Neural progenitor cell (in vitro differentiated cells): Measurements from ENCODE around the gene MYOM3. TPM values are rescaled to one million over a fixed set of nuclear protein-coding genes. Genes with fewer than 3 reads are reported as not detected.

Experiments used
- DNase-seq: peaks from one replicate; pipeline ENCODE4 v3.0.0-alpha.2; 2016; ENCODE audit warnings: low spot score
- H2AFZ ChIP-seq: fragments of 200-600 bp; sonication (generic); replicated peaks from 2 replicates; pipeline ENCODE4 v1.6.1; 2016; ENCODE audit warnings: antibody characterized with exemption
- H3F3A ChIP-seq: fragments of 200-600 bp; sonication (generic); 2 replicates; pipeline ENCODE4 v1.6.1; 2016; ENCODE audit warnings: antibody characterized with exemption, low read depth
- H3K27ac ChIP-seq: fragments of 200-600 bp; sonication (generic); 2 replicates; pipeline ENCODE4 v1.5.1; 2016; ENCODE audit warnings: mild to moderate bottlenecking
- H3K27me3 ChIP-seq: fragments of 200-600 bp; sonication (generic); 2 replicates; pipeline ENCODE4 v1.6.1; 2016; ENCODE audit warnings: mild to moderate bottlenecking, moderate library complexity
- H3K36me3 ChIP-seq: fragments of 200-600 bp; sonication (generic); 2 replicates; pipeline ENCODE4 v1.5.1; 2016
- H3K4me1 ChIP-seq: fragments of 200-600 bp; sonication (generic); 2 replicates; pipeline ENCODE4 v1.6.1; 2016; ENCODE audit warnings: mixed run types
- H3K4me2 ChIP-seq: fragments of 200-600 bp; sonication (generic); 2 replicates; pipeline ENCODE4 v1.6.1; 2016
- H3K4me3 ChIP-seq: fragments of 200-600 bp; sonication (generic); 2 replicates; pipeline ENCODE4 v1.5.1; 2016
- H3K79me2 ChIP-seq: fragments of 200-600 bp; sonication (generic); 2 replicates; pipeline ENCODE4 v1.6.1; 2016; ENCODE audit warnings: low read depth
- H3K9ac ChIP-seq: fragments of 200-600 bp; sonication (generic); 2 replicates; pipeline ENCODE4 v1.6.1; 2016
- H3K9me3 ChIP-seq: fragments of 200-600 bp; sonication (generic); 2 replicates; pipeline ENCODE4 v1.5.1; 2016; ENCODE audit warnings: low read depth
- H4K20me1 ChIP-seq: fragments of 200-600 bp; sonication (generic); 2 replicates; pipeline ENCODE4 v1.6.1; 2016; ENCODE audit warnings: low read depth
- H3K27ac Mint-ChIP-seq: 3 replicates; pipeline ENCODE4 v1.8.0; 2021; ENCODE audit warnings: mixed read lengths
- H3K27me3 Mint-ChIP-seq: 2 replicates; pipeline ENCODE4 v1.8.0; 2022; ENCODE audit warnings: low read depth, mild to moderate bottlenecking, inconsistent platforms, moderate library complexity, mixed read lengths; ENCODE audit not compliant: insufficient read depth
- H3K36me3 Mint-ChIP-seq: 3 replicates; pipeline ENCODE4 v1.8.0; 2021; ENCODE audit warnings: mixed read lengths
- H3K4me1 Mint-ChIP-seq: 3 replicates; pipeline ENCODE4 v1.8.0; 2021; ENCODE audit warnings: mixed read lengths
- H3K4me3 Mint-ChIP-seq: 3 replicates; pipeline ENCODE4 v1.8.0; 2021; ENCODE audit warnings: mild to moderate bottlenecking, moderate library complexity, mixed read lengths
- H3K9me3 Mint-ChIP-seq: 3 replicates; pipeline ENCODE4 v1.8.0; 2020; ENCODE audit warnings: mixed read lengths
- CTCF ChIP-seq: fragments of 200-600 bp; sonication (generic); IDR thresholded peaks from 2 replicates; pipeline ENCODE4 v1.5.1; 2017; ENCODE audit warnings: antibody characterized with exemption, mild to moderate bottlenecking
- EZH2 ChIP-seq: fragments of 200-600 bp; sonication (generic); IDR thresholded peaks from 2 replicates; pipeline ENCODE4 v1.6.1; 2017; ENCODE audit warnings: antibody characterized with exemption, mild to moderate bottlenecking, moderate library complexity
- EZH2phosphoT487 ChIP-seq: fragments of 200-600 bp; sonication (generic); IDR thresholded peaks from 2 replicates; pipeline ENCODE4 v1.6.1; 2017; ENCODE audit warnings: antibody characterized with exemption
- total RNA-seq: library from RNA; depleted of rRNA; stranded (reverse); fragments of >200 nt; gene quantifications from 2 replicates; pipeline ENCODE4 v1.2.3, GENCODE V29; 2015; ENCODE audit warnings: low replicate concordance

Gene MYOM3
- total RNA-seq, 1 donor from 2014 or later = not detected

- H3K9me3 ChIP-seq = no peaks in the 10 kb centered on the region
- TF ChIP-seq CTCF (no peak), EZH2 (no peak), EZH2phosphoT487 (no peak)
- H3K4me2 ChIP-seq = no peak overlapping the region
- H3K9ac ChIP-seq = no peak overlapping the region
- Mint-ChIP-seq H3K36me3 (no peaks in the 10 kb centered on the region), H3K27me3 (peaks cover 7% of the 10 kb centered on the region), H3K4me3 (no peak overlapping the region), H3K4me1 (peaks cover 14% of the 10 kb centered on the region), H3K9me3 (peaks cover 2% of the 10 kb centered on the region), H3K27ac (no peak overlapping the region)
- no peaks in the 10 kb centered on the region for H3K27me3 ChIP-seq
- H3K79me2 ChIP-seq = no peaks in the 10 kb centered on the region
- H2AFZ ChIP-seq = no peak overlapping the region
- H3K36me3 ChIP-seq = no peaks in the 10 kb centered on the region
- H3K4me1 ChIP-seq = no peaks in the 10 kb centered on the region
- H3K27ac ChIP-seq = no peak overlapping the region
- DNase-seq = no peak
- H3F3A ChIP-seq = no peaks in the 10 kb centered on the region
- no peak overlapping the region for H3K4me3 ChIP-seq
- no peaks in the 10 kb centered on the region for H4K20me1 ChIP-seq
Observed at GRCh38 chr1:24133819-24134218, 21.9 kb upstream of the MYOM3 start.

GRCh38 chr1:24130385-24130784, 18.4 kb upstream of the MYOM3 start:
- H3K79me2 ChIP-seq = no peaks in the 10 kb centered on the region
- no peak for DNase-seq
- H3K4me2 ChIP-seq = no peak overlapping the region
- Mint-ChIP-seq H3K4me1 (no peaks in the 10 kb centered on the region), H3K4me3 (no peak overlapping the region), H3K27me3 (peaks cover 4% of the 10 kb centered on the region), H3K9me3 (peaks cover 2% of the 10 kb centered on the region), H3K36me3 (no peaks in the 10 kb centered on the region), H3K27ac (no peak overlapping the region)
- no peaks in the 10 kb centered on the region for H3K4me1 ChIP-seq
- H3F3A ChIP-seq = no peaks in the 10 kb centered on the region
- H2AFZ ChIP-seq = no peak overlapping the region
- H3K9ac ChIP-seq = no peak overlapping the region
- H3K4me3 ChIP-seq = no peak overlapping the region
- H3K27me3 ChIP-seq = no peaks in the 10 kb centered on the region
- H3K9me3 ChIP-seq = no peaks in the 10 kb centered on the region
- no peaks in the 10 kb centered on the region for H3K36me3 ChIP-seq
- H4K20me1 ChIP-seq = no peaks in the 10 kb centered on the region
- H3K27ac ChIP-seq = no peak overlapping the region
- no peak for TF ChIP-seq EZH2

GRCh38 chr1:24127801-24128363, 15.9 kb upstream of the MYOM3 start:
- H3K27me3 ChIP-seq = no peaks in the 10 kb centered on the region
- no peak overlapping the region for H3K27ac ChIP-seq
- DNase-seq = no peak
- no peaks in the 10 kb centered on the region for H3K79me2 ChIP-seq
- H2AFZ ChIP-seq = no peak overlapping the region
- H3K36me3 ChIP-seq = no peaks in the 10 kb centered on the region
- no peak overlapping the region for H3K4me3 ChIP-seq
- no peak overlapping the region for H3K4me3 Mint-ChIP-seq
- H3K27me3 Mint-ChIP-seq = no peaks in the 10 kb centered on the region
- H3K9ac ChIP-seq = no peak overlapping the region
- no peaks in the 10 kb centered on the region for H3F3A ChIP-seq
- H3K27ac Mint-ChIP-seq = no peak overlapping the region
- TF ChIP-seq CTCF (no peak), EZH2 (no peak), EZH2phosphoT487 (no peak)
- peaks cover 2% of the 10 kb centered on the region for H3K9me3 Mint-ChIP-seq
- H3K4me2 ChIP-seq = no peak overlapping the region
- H4K20me1 ChIP-seq = no peaks in the 10 kb centered on the region
- H3K9me3 ChIP-seq = no peaks in the 10 kb centered on the region
- H3K4me1 Mint-ChIP-seq = no peaks in the 10 kb centered on the region
- H3K36me3 Mint-ChIP-seq = no peaks in the 10 kb centered on the region
- H3K4me1 ChIP-seq = no peaks in the 10 kb centered on the region

- H3K27ac ChIP-seq = no peak overlapping the region
- H3K4me3 ChIP-seq = no peak overlapping the region
- H3K79me2 ChIP-seq = no peaks in the 10 kb centered on the region
- TF ChIP-seq EZH2phosphoT487 (no peak), CTCF (no peak), EZH2 (no peak)
- no peak overlapping the region for H3K4me2 ChIP-seq
- no peak for DNase-seq
- no peak overlapping the region for H3K9ac ChIP-seq
- H3K27me3 ChIP-seq = no peaks in the 10 kb centered on the region
- Mint-ChIP-seq H3K27me3 (no peaks in the 10 kb centered on the region), H3K9me3 (no peaks in the 10 kb centered on the region), H3K4me3 (no peak overlapping the region), H3K4me1 (no peaks in the 10 kb centered on the region), H3K27ac (no peak overlapping the region), H3K36me3 (no peaks in the 10 kb centered on the region)
- no peaks in the 10 kb centered on the region for H3K9me3 ChIP-seq
- no peaks in the 10 kb centered on the region for H3K36me3 ChIP-seq
- no peaks in the 10 kb centered on the region for H3F3A ChIP-seq
- H4K20me1 ChIP-seq = no peaks in the 10 kb centered on the region
- no peaks in the 10 kb centered on the region for H3K4me1 ChIP-seq
- no peak overlapping the region for H2AFZ ChIP-seq
Observed at GRCh38 chr1:24127134-24127800, 15.3 kb upstream of the MYOM3 start.
